Measurements from ENCODE around the gene SNRNP27. TPM values are rescaled to one million over a fixed set of nuclear protein-coding genes. Genes with fewer than 3 reads are reported as not detected.

The SNRNP27 gene
- total and polyA plus RNA-seq, 9 of the 15 experiments (the other 6 are each of a cell fraction or from before 2014, with no cell fraction given) = 29.2 to 102 (median 65.7) TPM

DNA sequence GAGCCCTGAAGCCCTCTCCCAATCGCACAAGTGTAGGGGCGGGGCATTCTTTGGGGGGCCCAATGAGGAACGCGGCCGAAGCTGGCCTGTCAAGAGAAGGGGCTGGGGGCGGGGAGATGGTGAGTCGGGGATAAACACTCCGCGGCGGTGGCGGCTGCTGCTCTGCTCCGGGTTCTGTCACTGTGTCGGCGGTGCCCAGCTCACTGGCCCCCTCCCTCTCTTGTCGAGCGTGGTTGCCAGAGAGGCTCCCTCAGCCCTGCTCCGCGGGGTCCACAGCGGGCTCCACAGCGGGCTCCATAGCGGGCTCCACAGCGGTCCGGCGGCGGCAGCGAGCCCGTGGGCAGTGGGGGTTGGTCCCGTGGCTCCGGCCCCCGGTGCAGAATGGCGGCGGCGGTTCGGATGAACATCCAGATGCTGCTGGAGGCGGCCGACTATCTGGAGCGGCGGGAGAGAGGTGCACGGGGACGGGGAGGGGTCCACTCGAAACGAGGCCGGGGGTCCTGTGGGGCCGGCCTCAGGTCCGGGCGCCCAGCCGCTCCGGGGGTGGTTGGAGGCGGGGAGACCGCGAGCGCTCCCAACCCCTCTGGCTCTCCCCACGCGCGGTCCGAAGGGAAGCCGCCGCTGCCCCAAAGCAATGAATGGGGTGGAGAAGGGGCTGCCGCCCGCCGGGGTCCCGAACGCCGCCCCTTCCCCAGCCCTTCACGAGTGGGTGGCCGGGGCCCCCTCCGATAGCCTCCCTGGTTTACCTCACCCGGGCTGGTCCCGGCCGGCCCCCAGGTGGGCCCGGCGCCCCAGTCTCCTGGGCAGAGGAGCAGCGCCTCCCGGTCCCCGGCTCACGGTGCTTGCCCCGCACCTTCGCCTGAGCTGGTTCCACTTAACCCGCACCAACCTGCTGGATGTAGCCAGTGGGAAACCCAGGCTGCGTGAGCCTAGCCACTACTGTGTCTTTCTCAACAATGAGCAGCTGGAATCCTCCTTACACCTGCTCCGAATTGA is 21.5 kb downstream of the SNRNP27 start, which contains the start of gene MXD1 (continued):
- TF ChIP-seq PYGO2 (tag; IDR thresholded peaks at IDR 0.05) (no peak), ZNF23 (CRISPR knock-in tag; IDR thresholded peaks at IDR 0.05) (no peak), NCOA6 (IDR thresholded peaks at IDR 0.05) (no peak), ZBTB11 (CRISPR knock-in tag; IDR thresholded peaks at IDR 0.05) (no peak), NONO (IDR thresholded peaks at IDR 0.05; ENCODE audit: low read depth in 2 of 2, low read length in 1 of 2) (peak in 1 of 2 experiments; percentile 81; a peak in 1 of 4 replicates), RNF2 (IDR thresholded peaks at IDR 0.05) (no peak), TRIM24 (IDR thresholded peaks at IDR 0.05) (no peak), ZNF586 (CRISPR knock-in tag; conservative IDR thresholded peaks at IDR 0.05) (no peak), ETS2 (tag; IDR thresholded peaks at IDR 0.05; ENCODE audit: borderline replicate concordance, poor library complexity, severe bottlenecking) (no peak), TBL1XR1 (IDR thresholded peaks at IDR 0.05; ENCODE audit: low read length in 2 of 2) (no peak), GTF2E2 (tag; IDR thresholded peaks at IDR 0.05) (peak; percentile 67; the same call in 1 of the 2 replicates)
- TF ChIP-seq, protein P1, sequence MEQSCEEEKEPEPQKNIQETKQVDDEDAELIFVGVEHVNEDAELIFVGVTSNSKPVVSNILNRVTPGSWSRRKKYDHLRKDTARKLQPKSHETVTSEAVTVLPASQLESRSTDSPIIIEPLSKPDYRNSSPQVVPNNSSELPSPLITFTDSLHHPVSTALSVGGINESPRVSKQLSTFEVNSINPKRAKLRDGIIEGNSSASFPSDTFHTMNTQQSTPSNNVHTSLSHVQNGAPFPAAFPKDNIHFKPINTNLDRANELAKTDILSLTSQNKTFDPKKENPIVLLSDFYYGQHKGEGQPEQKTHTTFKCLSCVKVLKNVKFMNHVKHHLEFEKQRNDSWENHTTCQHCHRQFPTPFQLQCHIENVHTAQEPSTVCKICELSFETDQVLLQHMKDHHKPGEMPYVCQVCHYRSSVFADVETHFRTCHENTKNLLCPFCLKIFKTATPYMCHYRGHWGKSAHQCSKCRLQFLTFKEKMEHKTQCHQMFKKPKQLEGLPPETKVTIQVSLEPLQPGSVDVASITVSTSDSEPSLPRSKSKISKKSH (CRISPR knock-in tag; IDR thresholded peaks at IDR 0.05) = no peak
- TF ChIP-seq, protein P2, sequence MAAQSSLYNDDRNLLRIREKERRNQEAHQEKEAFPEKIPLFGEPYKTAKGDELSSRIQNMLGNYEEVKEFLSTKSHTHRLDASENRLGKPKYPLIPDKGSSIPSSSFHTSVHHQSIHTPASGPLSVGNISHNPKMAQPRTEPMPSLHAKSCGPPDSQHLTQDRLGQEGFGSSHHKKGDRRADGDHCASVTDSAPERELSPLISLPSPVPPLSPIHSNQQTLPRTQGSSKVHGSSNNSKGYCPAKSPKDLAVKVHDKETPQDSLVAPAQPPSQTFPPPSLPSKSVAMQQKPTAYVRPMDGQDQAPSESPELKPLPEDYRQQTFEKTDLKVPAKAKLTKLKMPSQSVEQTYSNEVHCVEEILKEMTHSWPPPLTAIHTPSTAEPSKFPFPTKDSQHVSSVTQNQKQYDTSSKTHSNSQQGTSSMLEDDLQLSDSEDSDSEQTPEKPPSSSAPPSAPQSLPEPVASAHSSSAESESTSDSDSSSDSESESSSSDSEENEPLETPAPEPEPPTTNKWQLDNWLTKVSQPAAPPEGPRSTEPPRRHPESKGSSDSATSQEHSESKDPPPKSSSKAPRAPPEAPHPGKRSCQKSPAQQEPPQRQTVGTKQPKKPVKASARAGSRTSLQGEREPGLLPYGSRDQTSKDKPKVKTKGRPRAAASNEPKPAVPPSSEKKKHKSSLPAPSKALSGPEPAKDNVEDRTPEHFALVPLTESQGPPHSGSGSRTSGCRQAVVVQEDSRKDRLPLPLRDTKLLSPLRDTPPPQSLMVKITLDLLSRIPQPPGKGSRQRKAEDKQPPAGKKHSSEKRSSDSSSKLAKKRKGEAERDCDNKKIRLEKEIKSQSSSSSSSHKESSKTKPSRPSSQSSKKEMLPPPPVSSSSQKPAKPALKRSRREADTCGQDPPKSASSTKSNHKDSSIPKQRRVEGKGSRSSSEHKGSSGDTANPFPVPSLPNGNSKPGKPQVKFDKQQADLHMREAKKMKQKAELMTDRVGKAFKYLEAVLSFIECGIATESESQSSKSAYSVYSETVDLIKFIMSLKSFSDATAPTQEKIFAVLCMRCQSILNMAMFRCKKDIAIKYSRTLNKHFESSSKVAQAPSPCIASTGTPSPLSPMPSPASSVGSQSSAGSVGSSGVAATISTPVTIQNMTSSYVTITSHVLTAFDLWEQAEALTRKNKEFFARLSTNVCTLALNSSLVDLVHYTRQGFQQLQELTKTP (IDR thresholded peaks at IDR 0.05; ENCODE audit: low read depth in 1 of 2, partially characterized antibody in 2 of 2) = no peak
- TF ChIP-seq, protein P3, sequence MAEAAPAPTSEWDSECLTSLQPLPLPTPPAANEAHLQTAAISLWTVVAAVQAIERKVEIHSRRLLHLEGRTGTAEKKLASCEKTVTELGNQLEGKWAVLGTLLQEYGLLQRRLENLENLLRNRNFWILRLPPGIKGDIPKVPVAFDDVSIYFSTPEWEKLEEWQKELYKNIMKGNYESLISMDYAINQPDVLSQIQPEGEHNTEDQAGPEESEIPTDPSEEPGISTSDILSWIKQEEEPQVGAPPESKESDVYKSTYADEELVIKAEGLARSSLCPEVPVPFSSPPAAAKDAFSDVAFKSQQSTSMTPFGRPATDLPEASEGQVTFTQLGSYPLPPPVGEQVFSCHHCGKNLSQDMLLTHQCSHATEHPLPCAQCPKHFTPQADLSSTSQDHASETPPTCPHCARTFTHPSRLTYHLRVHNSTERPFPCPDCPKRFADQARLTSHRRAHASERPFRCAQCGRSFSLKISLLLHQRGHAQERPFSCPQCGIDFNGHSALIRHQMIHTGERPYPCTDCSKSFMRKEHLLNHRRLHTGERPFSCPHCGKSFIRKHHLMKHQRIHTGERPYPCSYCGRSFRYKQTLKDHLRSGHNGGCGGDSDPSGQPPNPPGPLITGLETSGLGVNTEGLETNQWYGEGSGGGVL (CRISPR knock-in tag; IDR thresholded peaks at IDR 0.05) = no peak
